Gastrocnemius medialis (tissue), 4 donors: ENCODE measurements around the gene XIRP1.

Source experiments
- POLR2A ChIP-seq, 2 donors: fragments of 450-650 bp; IDR thresholded peaks; one replicate each; pipeline ENCODE4 v1.6.1; 2017; ENCODE audit warnings: antibody characterized with exemption in 2 of 2, mild to moderate bottlenecking in 2 of 2, moderate library complexity in 2 of 2
- TF ChIP-seq, protein P1 (sequence below), 5 experiments: fragments of 450-650 bp in 3 of 5; fragments of 200-600 bp in 2 of 5; sonication (generic) in 2 of 5; IDR thresholded peaks in 4 of 5; conservative IDR thresholded peaks in 1 of 5; 1 replicate in 4 of 5; 2 replicates in 1 of 5; pipeline ENCODE4 v1.5.1; 2016 to 2019; ENCODE audit warnings: antibody characterized with exemption in 5 of 5, mild to moderate bottlenecking in 3 of 5, moderate library complexity in 3 of 5

DNA sequence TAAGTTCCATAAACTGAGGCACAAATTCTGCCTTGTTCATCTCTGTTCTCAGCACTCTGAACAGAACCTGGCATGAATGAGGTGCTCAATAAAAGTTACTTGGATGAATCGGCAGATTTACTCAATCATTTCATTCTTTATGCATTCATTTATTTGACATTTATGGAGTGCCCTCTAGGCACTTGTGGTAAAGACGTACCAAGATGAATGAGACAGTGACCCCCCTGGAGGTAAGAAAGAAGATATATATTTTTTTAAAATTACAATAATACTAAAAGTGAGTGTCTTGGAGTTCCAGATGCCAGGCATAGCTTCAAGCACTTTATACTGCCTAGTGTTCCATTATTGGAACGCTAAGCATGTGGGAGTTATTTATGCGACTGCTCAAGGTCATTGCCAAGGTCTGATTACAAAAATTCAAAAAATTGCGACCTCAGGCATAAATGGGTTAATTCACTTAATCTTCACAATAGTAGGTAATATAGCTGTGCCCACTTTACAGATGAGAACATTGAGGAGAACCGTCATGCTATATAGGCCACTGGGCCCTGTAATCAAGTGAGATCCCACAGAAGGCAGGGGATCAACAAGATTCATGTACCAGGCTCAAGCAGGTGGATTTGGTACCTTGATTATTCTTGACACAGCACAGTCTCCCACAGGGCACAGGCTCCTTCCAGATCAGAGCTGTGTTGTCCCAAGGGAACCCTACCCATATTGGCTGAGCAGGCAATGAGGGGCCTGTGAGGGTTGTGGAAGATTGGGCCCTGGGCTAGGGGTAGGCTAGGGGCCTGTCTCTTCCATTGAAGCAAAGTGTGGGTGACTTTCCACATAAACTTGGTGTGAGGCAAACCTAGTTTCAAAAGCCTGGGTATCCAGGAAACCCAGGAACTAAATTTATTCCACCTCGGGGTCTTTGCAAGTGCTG lies 10.7 kb downstream of the XIRP1 start:
- TF ChIP-seq, protein P1, sequence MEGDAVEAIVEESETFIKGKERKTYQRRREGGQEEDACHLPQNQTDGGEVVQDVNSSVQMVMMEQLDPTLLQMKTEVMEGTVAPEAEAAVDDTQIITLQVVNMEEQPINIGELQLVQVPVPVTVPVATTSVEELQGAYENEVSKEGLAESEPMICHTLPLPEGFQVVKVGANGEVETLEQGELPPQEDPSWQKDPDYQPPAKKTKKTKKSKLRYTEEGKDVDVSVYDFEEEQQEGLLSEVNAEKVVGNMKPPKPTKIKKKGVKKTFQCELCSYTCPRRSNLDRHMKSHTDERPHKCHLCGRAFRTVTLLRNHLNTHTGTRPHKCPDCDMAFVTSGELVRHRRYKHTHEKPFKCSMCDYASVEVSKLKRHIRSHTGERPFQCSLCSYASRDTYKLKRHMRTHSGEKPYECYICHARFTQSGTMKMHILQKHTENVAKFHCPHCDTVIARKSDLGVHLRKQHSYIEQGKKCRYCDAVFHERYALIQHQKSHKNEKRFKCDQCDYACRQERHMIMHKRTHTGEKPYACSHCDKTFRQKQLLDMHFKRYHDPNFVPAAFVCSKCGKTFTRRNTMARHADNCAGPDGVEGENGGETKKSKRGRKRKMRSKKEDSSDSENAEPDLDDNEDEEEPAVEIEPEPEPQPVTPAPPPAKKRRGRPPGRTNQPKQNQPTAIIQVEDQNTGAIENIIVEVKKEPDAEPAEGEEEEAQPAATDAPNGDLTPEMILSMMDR (IDR thresholded peaks at IDR 0.05 in 4 of 5, conservative IDR thresholded peaks at IDR 0.05 in 1 of 5) = no peak
- no peak for TF ChIP-seq POLR2A (IDR thresholded peaks at IDR 0.05)
